Activated T-cell treated with anti-CD3 and anti-CD28 coated beads, Interleukin-2, amount 50 U/mL, for 72 hours (primary cell): Measurements from ENCODE around the gene HMG20B. TPM values are rescaled to one million over a fixed set of nuclear protein-coding genes. Genes with fewer than 3 reads are reported as not detected.
"Not testable (repeated sequence)": the region's sequence is repeated elsewhere in the genome, so short reads cannot be mapped to it uniquely, and the experiment has no call there.

Experiments used
- ATAC-seq, 2 donors: fragments of 150-1000 bp; cut with Tn5 transposase; replicated peaks in 1 of 2; 2 replicates each; pipeline ENCODE4 v1.10.0; 2021; ENCODE audit warnings: moderate library complexity in 2 of 2, mild to moderate bottlenecking in 1 of 2
- DNase-seq, 2 donors: peaks; one replicate each; pipeline ENCODE4 v3.0.0; 2021 to 2022; ENCODE audit warnings: mixed read lengths in 1 of 2
- H3K27ac Mint-ChIP-seq: one replicate; pipeline ENCODE4 v1.8.0; 2022; ENCODE audit warnings: mild to moderate bottlenecking, moderate library complexity, mixed read lengths
- H3K27me3 Mint-ChIP-seq: one replicate; pipeline ENCODE4 v1.8.0; 2022; ENCODE audit warnings: low read depth, mixed read lengths
- H3K36me3 Mint-ChIP-seq, 2 donors: one replicate each; pipeline ENCODE4 v1.8.0; 2022; ENCODE audit warnings: mixed read lengths in 2 of 2, mild to moderate bottlenecking in 1 of 2; ENCODE audit not compliant: insufficient read depth in 2 of 2
- H3K4me1 Mint-ChIP-seq: one replicate; pipeline ENCODE4 v1.8.0; 2022; ENCODE audit warnings: low read depth, mixed read lengths
- H3K4me3 Mint-ChIP-seq, 2 donors: one replicate each; pipeline ENCODE4 v1.8.0; 2022; ENCODE audit warnings: mild to moderate bottlenecking in 2 of 2, mixed read lengths in 2 of 2, moderate library complexity in 2 of 2
- H3K9me3 Mint-ChIP-seq, 2 donors: one replicate each; pipeline ENCODE4 v1.8.0; 2022; ENCODE audit warnings: mixed read lengths in 2 of 2
- total RNA-seq, 2 donors: library from RNA; stranded (reverse); gene quantifications; one replicate each; pipeline ENCODE4 v1.2.3, GENCODE V29; 2022

Gene HMG20B
- total RNA-seq, 2 donors from 2014 or later: 68.9 to 78.3 TPM

GRCh38 chr19:3575260-3575741 is 2.6 kb downstream of the HMG20B start:
- no peak overlapping the region for H3K27ac Mint-ChIP-seq
- DNase-seq: peak in 1 of 2 donors; percentile 19
- H3K4me3 Mint-ChIP-seq: no peak overlapping the region

GRCh38 chr19:3575949-3576673 is 3.4 kb downstream of the HMG20B start:
- DNase-seq (no peak), ATAC-seq (no peak)
- Mint-ChIP-seq H3K36me3 (peaks cover 2 to 4% of the 10 kb centered on the region in 2 donors), H3K27me3 (no peaks in the 10 kb centered on the region), H3K4me1 (peaks cover 16% of the 10 kb centered on the region), H3K4me3 (no peak overlapping the region), H3K9me3 (no peaks in the 10 kb centered on the region), H3K27ac (no peak overlapping the region)

More at GRCh38 chr19:3575260-3575741, 2.6 kb downstream of the HMG20B start:
- no peaks in the 10 kb centered on the region for H3K27me3 Mint-ChIP-seq
- peaks cover 21% of the 10 kb centered on the region for H3K4me1 Mint-ChIP-seq
- no peaks in the 10 kb centered on the region for H3K9me3 Mint-ChIP-seq
- ATAC-seq: no peak
- peaks cover 2 to 4% of the 10 kb centered on the region in 2 donors for H3K36me3 Mint-ChIP-seq

GRCh38 chr19:3576696-3577443 is 4.1 kb downstream of the HMG20B start:
- DNase-seq: no peak
- H3K27ac Mint-ChIP-seq: no peak overlapping the region
- no peaks in the 10 kb centered on the region for H3K9me3 Mint-ChIP-seq
- H3K36me3 Mint-ChIP-seq: peaks cover 2 to 4% of the 10 kb centered on the region in 2 donors
- peaks cover 10% of the 10 kb centered on the region for H3K4me1 Mint-ChIP-seq
- no peak for ATAC-seq
- no peak overlapping the region for H3K4me3 Mint-ChIP-seq
- H3K27me3 Mint-ChIP-seq: no peaks in the 10 kb centered on the region

- H3K27me3 Mint-ChIP-seq: no peaks in the 10 kb centered on the region
- no peaks in the 10 kb centered on the region for H3K9me3 Mint-ChIP-seq
- H3K36me3 Mint-ChIP-seq: peaks cover 2 to 4% of the 10 kb centered on the region in 2 donors
- DNase-seq (no peak), ATAC-seq (no peak)
- no peak overlapping the region for H3K4me3 Mint-ChIP-seq
- peaks cover 4% of the 10 kb centered on the region for H3K4me1 Mint-ChIP-seq
- no peak overlapping the region for H3K27ac Mint-ChIP-seq
Measured at GRCh38 chr19:3577723-3578344, 5.1 kb downstream of the HMG20B start.

GRCh38 chr19:3578390-3578789 is 5.6 kb downstream of the HMG20B start:
- H3K27me3 Mint-ChIP-seq: no peaks in the 10 kb centered on the region
- H3K4me1 Mint-ChIP-seq: peaks cover 4% of the 10 kb centered on the region
- H3K27ac Mint-ChIP-seq: no peak overlapping the region
- no peaks in the 10 kb centered on the region for H3K9me3 Mint-ChIP-seq
- no peak for DNase-seq
- no peak for ATAC-seq
- H3K36me3 Mint-ChIP-seq: peaks cover 2 to 4% of the 10 kb centered on the region in 2 donors
- H3K4me3 Mint-ChIP-seq: no peak overlapping the region

- no peaks in the 10 kb centered on the region for H3K4me1 Mint-ChIP-seq
- H3K27me3 Mint-ChIP-seq: no peaks in the 10 kb centered on the region
- peaks cover 0 to 2% of the 10 kb centered on the region in 2 donors for H3K36me3 Mint-ChIP-seq
- no peak for ATAC-seq
- H3K9me3 Mint-ChIP-seq: no peaks in the 10 kb centered on the region
- H3K27ac Mint-ChIP-seq: no peak overlapping the region
- no peak for DNase-seq
- H3K4me3 Mint-ChIP-seq: no peak overlapping the region
Measured at GRCh38 chr19:3580156-3580934, 7.6 kb downstream of the HMG20B start.

- not testable (repeated sequence) for DNase-seq, H3K4me3 Mint-ChIP-seq, H3K27me3 Mint-ChIP-seq, H3K9me3 Mint-ChIP-seq, H3K36me3 Mint-ChIP-seq, H3K27ac Mint-ChIP-seq, ATAC-seq, H3K4me1 Mint-ChIP-seq
Measured at GRCh38 chr19:3581792-3582191, 9.0 kb downstream of the HMG20B start.

GRCh38 chr19:3584036-3584802 is 11.5 kb downstream of the HMG20B start:
- DNase-seq, H3K27me3 Mint-ChIP-seq, H3K9me3 Mint-ChIP-seq, H3K27ac Mint-ChIP-seq, H3K36me3 Mint-ChIP-seq, H3K4me1 Mint-ChIP-seq, ATAC-seq: not testable (repeated sequence)
- peak overlapping the region in 1 of 2 donors; percentile 29 for H3K4me3 Mint-ChIP-seq

- Mint-ChIP-seq H3K27ac (no peak within 1 kb of the TSS), H3K36me3 (no peaks in the 10 kb centered on the region), H3K4me1 (no peaks in the 10 kb centered on the region), H3K27me3 (no peaks in the 10 kb centered on the region), H3K4me3 (peak within 1 kb of the TSS; percentile 32 to 60), H3K9me3 (no peaks in the 10 kb centered on the region)
- DNase-seq (peak in 1 of 2 donors; percentile 29), ATAC-seq (peak; percentile 44 to 46)
Measured at GRCh38 chr19:3585301-3586126, 12.8 kb downstream of the HMG20B start, which contains the start of gene GIPC3. TSS of gene GIPC3 (plus strand) at chr19:3585478. CDS start at chr19:3585598, 120 bp downstream.

- no peaks in the 10 kb centered on the region for H3K27me3 Mint-ChIP-seq
Measured at GRCh38 chr19:3586127-3586626, 13.4 kb downstream of the HMG20B start.

GRCh38 chr19:3586707-3587346 is 14.1 kb downstream of the HMG20B start:
- no peaks in the 10 kb centered on the region for H3K36me3 Mint-ChIP-seq
- no peaks in the 10 kb centered on the region for H3K9me3 Mint-ChIP-seq
- H3K4me3 Mint-ChIP-seq: no peak overlapping the region
- ATAC-seq: no peak
- no peaks in the 10 kb centered on the region for H3K4me1 Mint-ChIP-seq
- no peak overlapping the region for H3K27ac Mint-ChIP-seq
- no peaks in the 10 kb centered on the region for H3K27me3 Mint-ChIP-seq
- no peak for DNase-seq

More at GRCh38 chr19:3586127-3586626, 13.4 kb downstream of the HMG20B start:
- H3K36me3 Mint-ChIP-seq: no peaks in the 10 kb centered on the region
- ATAC-seq (peak; percentile 39 to 47), DNase-seq (peak; percentile 46 to 55)
- no peak overlapping the region for H3K27ac Mint-ChIP-seq
- no peaks in the 10 kb centered on the region for H3K4me1 Mint-ChIP-seq
- peak overlapping the region; percentile 32 to 60 for H3K4me3 Mint-ChIP-seq
- no peaks in the 10 kb centered on the region for H3K9me3 Mint-ChIP-seq
